HEK293 (cell line): Measurements from ENCODE around the gene LMTK2.

Source experiments
- CTCF ChIA-PET: fragments of 350-600 bp; formaldehyde crosslinking; extraction: SDS; loops from one replicate; lab custom pipeline; 2021; ENCODE audit warnings: antibody characterized with exemption; lab: Yijun Ruan, JAX
- POLR2A ChIA-PET: fragments of 300-600 bp; formaldehyde crosslinking; extraction: SDS; loops from one replicate; lab custom pipeline; 2020; ENCODE audit warnings: antibody characterized with exemption, inconsistent platforms; lab: Yijun Ruan, JAX
- H3K27ac ChIP-seq: fragments of 200-500 bp; sonication (Bioruptor generic); 2 replicates; pipeline ENCODE4 v1.5.1; 2014; ENCODE audit warnings: low read depth, low read length, control low read depth, inconsistent platforms; ENCODE audit errors: extremely low read depth
- H3K36me3 ChIP-seq, 2 experiments: fragments of 200-500 bp in 1 of 2; sonication (Bioruptor generic) in 1 of 2; 1 replicate in 1 of 2; 2 replicates in 1 of 2; pipeline ENCODE4 v1.5.1; 2014 to 2017; ENCODE audit warnings: inconsistent platforms in 2 of 2, low read length in 2 of 2; ENCODE audit not compliant: control insufficient read depth in 2 of 2, insufficient read depth in 1 of 2
- H3K4me1 ChIP-seq: fragments of 200-500 bp; sonication (Bioruptor generic); 2 replicates; pipeline ENCODE4 v1.5.1; 2014; ENCODE audit warnings: mild to moderate bottlenecking, low read length, inconsistent platforms; ENCODE audit not compliant: control insufficient read depth, insufficient read depth
- H3K4me3 ChIP-seq: 2 replicates; pipeline ENCODE4 v1.5.1; 2011; ENCODE audit warnings: low read depth, mild to moderate bottlenecking, control low read depth, low read length, moderate library complexity
- H3K9me3 ChIP-seq: fragments of 200-500 bp; sonication (Bioruptor generic); 2 replicates; pipeline ENCODE4 v1.5.1; 2014; ENCODE audit warnings: low read depth, low read length, inconsistent platforms; ENCODE audit not compliant: control insufficient read depth, insufficient read depth
- CTCF ChIP-seq: fragments of 450-650 bp; formaldehyde crosslinking; IDR thresholded peaks from 2 replicates; pipeline ENCODE4 v1.5.1; 2016; ENCODE audit warnings: missing biosample characterization, missing genetic modification characterization
- GLIS1 ChIP-seq: fragments of 450-650 bp; formaldehyde crosslinking; IDR thresholded peaks from 2 replicates; pipeline ENCODE4 v1.5.1; 2016; ENCODE audit warnings: missing biosample characterization, missing genetic modification characterization
- MEIS1 ChIP-seq: sonication (generic); formaldehyde crosslinking; IDR thresholded peaks from 2 replicates; pipeline ENCODE4 v1.8.1; 2022; ENCODE audit warnings: missing genetic modification reagents, mild to moderate bottlenecking, borderline replicate concordance
- MYNN ChIP-seq: fragments of 450-650 bp; formaldehyde crosslinking; IDR thresholded peaks from 2 replicates; pipeline ENCODE4 v1.5.1; 2016; ENCODE audit warnings: missing biosample characterization, missing genetic modification characterization, borderline replicate concordance
- OSR2 ChIP-seq: fragments of 450-650 bp; formaldehyde crosslinking; IDR thresholded peaks from 2 replicates; pipeline ENCODE4 v1.5.1; 2016; ENCODE audit warnings: missing biosample characterization, missing genetic modification characterization
- PRDM1 ChIP-seq: fragments of 450-650 bp; formaldehyde crosslinking; IDR thresholded peaks from 2 replicates; pipeline ENCODE4; 2016; ENCODE audit warnings: missing biosample characterization, missing genetic modification characterization
- PRDM2 ChIP-seq: fragments of 450-650 bp; formaldehyde crosslinking; IDR thresholded peaks from 2 replicates; pipeline ENCODE4 v1.5.1; 2016; ENCODE audit warnings: missing biosample characterization, missing genetic modification characterization, borderline replicate concordance
- SP2 ChIP-seq: fragments of 450-650 bp; formaldehyde crosslinking; IDR thresholded peaks from 2 replicates; pipeline ENCODE4 v1.5.1; 2016; ENCODE audit warnings: missing biosample characterization, missing genetic modification characterization
- ZNF112 ChIP-seq: fragments of 450-650 bp; formaldehyde crosslinking; IDR thresholded peaks from 2 replicates; pipeline ENCODE4 v1.5.0; 2017; ENCODE audit warnings: missing biosample characterization, missing genetic modification characterization
- ZNF175 ChIP-seq: fragments of 450-650 bp; formaldehyde crosslinking; IDR thresholded peaks from 2 replicates; pipeline ENCODE4 v1.5.1; 2016; ENCODE audit warnings: missing biosample characterization, missing genetic modification characterization
- ZNF280D ChIP-seq: fragments of 450-650 bp; formaldehyde crosslinking; IDR thresholded peaks from 2 replicates; pipeline ENCODE4 v1.5.1; 2016; ENCODE audit warnings: missing biosample characterization, missing genetic modification characterization
- ZNF350 ChIP-seq: fragments of 450-650 bp; formaldehyde crosslinking; IDR thresholded peaks from 2 replicates; pipeline ENCODE4 v1.5.0; 2017; ENCODE audit warnings: missing biosample characterization, mild to moderate bottlenecking, missing genetic modification characterization
- ZNF580 ChIP-seq: fragments of 450-650 bp; formaldehyde crosslinking; IDR thresholded peaks from 2 replicates; pipeline ENCODE4 v1.5.1; 2016; ENCODE audit warnings: missing biosample characterization, missing genetic modification characterization
- ZNF777 ChIP-seq: fragments of 450-650 bp; formaldehyde crosslinking; IDR thresholded peaks from 2 replicates; pipeline ENCODE4 v1.5.1; 2017; ENCODE audit warnings: missing biosample characterization, missing genetic modification characterization, borderline replicate concordance

Gene LMTK2

GRCh38 chr7:98110249-98111022, 3.8 kb downstream of the LMTK2 start:
- peak overlapping the region; percentile 28; the same call in 1 of the 2 replicates for H3K27ac ChIP-seq
- ChIA-PET CTCF (interaction anchor here (0.5 to 7.4 kb wide), 5 partner anchors 11 to 131 kb away, joined by 3 to 78 read pairs (median 16); no protein-coding TSS in a partner anchor), POLR2A (interaction anchor here (1.0 to 1.8 kb wide), 2 partner anchors 9 to 238 kb away, joined by 5 to 7 read pairs; partner anchors contain the start of gene ASNS)
- H3K36me3 ChIP-seq, result no peaks in the 10 kb centered on the region
- no peak overlapping the region for H3K4me3 ChIP-seq
- no peaks in the 10 kb centered on the region for H3K9me3 ChIP-seq
- TF ChIP-seq PRDM1 (tag by site-specific recombination) (peak; percentile 49; the same call in 1 of the 2 replicates), ZNF112 (tag by site-specific recombination) (no peak), MEIS1 (CRISPR knock-in tag) (no peak), ZNF175 (tag by site-specific recombination) (no peak), SP2 (tag by site-specific recombination) (no peak), OSR2 (tag by site-specific recombination) (peak; percentile 76), ZNF280D (tag by site-specific recombination) (no peak), CTCF (tag by site-specific recombination) (no peak), MYNN (tag by site-specific recombination) (0 out of 2 replicates have a peak, but pooled peaks have one; percentile 64), ZNF350 (no peak), GLIS1 (tag by site-specific recombination) (no peak), PRDM2 (no peak)
- peaks cover 21% of the 10 kb centered on the region for H3K4me1 ChIP-seq

- no peaks in the 10 kb centered on the region for H3K36me3 ChIP-seq
- H3K9me3 ChIP-seq, result no peaks in the 10 kb centered on the region
- peaks cover 28% of the 10 kb centered on the region for H3K4me1 ChIP-seq
- POLR2A ChIA-PET, result no interaction called here
- CTCF ChIA-PET, result interaction anchor here (0.6 to 7.4 kb wide), 7 partner anchors 9 to 91 kb away, joined by 3 to 78 read pairs (median 5); no protein-coding TSS in a partner anchor
- H3K27ac ChIP-seq, result no peak overlapping the region
- H3K4me3 ChIP-seq, result no peak overlapping the region
- no peak for TF ChIP-seq ZNF580
- TF ChIP-seq ZNF777, result no peak
Measured at GRCh38 chr7:98112077-98112476, 5.4 kb downstream of the LMTK2 start.
